Breast epithelium (tissue), 3 donors: ENCODE data around the gene MAP1LC3B2.

Experiments
- POLR2A ChIP-seq: fragments of 450-650 bp; IDR thresholded peaks from one replicate; pipeline ENCODE4 v1.6.1; 2016; ENCODE audit warnings: antibody characterized with exemption, mild to moderate bottlenecking, moderate library complexity
- POLR2AphosphoS5 ChIP-seq, 3 donors: sonication (generic); formaldehyde crosslinking; IDR thresholded peaks; one replicate each; pipeline ENCODE4 v1.6.1; 2017; ENCODE audit warnings: antibody characterized with exemption in 3 of 3
- TF ChIP-seq, protein P1 (sequence below), 3 donors: fragments of 450-650 bp; IDR thresholded peaks; one replicate each; pipeline ENCODE4 v1.5.1; 2016 to 2017; ENCODE audit warnings: antibody characterized with exemption in 3 of 3, mild to moderate bottlenecking in 3 of 3, moderate library complexity in 3 of 3

DNA sequence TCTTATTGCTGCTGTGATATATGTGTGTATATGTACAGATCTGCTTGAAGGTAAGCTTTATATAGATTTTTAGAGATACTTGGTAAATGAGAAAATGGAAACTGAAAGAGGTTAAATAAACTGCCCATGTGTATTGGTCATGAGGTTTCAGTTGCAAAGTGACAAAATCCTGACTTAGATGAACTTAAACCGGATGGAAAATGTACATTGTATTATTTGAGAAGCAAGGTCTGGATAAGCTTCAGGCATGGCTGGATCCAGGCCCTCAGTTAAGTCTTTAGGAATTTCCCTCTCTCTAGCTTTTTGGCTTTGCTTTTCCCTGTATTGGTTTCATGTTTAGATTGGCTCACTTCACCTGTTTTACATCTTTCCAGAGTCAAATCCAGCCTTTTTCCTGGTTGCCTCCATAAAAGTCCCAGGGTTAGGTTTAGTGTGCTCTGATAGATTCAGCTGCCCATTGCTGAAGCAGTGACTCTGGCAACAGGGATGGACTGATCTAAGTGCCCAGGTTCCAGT lies 21.0 kb upstream of the MAP1LC3B2 start:
- TF ChIP-seq, protein P1, sequence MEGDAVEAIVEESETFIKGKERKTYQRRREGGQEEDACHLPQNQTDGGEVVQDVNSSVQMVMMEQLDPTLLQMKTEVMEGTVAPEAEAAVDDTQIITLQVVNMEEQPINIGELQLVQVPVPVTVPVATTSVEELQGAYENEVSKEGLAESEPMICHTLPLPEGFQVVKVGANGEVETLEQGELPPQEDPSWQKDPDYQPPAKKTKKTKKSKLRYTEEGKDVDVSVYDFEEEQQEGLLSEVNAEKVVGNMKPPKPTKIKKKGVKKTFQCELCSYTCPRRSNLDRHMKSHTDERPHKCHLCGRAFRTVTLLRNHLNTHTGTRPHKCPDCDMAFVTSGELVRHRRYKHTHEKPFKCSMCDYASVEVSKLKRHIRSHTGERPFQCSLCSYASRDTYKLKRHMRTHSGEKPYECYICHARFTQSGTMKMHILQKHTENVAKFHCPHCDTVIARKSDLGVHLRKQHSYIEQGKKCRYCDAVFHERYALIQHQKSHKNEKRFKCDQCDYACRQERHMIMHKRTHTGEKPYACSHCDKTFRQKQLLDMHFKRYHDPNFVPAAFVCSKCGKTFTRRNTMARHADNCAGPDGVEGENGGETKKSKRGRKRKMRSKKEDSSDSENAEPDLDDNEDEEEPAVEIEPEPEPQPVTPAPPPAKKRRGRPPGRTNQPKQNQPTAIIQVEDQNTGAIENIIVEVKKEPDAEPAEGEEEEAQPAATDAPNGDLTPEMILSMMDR (IDR thresholded peaks at IDR 0.05) = no peak
- no peak for TF ChIP-seq POLR2AphosphoS5 (IDR thresholded peaks at IDR 0.05)
- TF ChIP-seq POLR2A = no peak
